ENCODE results near the gene SSNA1.

SSNA1 gene, protein sequence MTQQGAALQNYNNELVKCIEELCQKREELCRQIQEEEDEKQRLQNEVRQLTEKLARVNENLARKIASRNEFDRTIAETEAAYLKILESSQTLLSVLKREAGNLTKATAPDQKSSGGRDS

DNA sequence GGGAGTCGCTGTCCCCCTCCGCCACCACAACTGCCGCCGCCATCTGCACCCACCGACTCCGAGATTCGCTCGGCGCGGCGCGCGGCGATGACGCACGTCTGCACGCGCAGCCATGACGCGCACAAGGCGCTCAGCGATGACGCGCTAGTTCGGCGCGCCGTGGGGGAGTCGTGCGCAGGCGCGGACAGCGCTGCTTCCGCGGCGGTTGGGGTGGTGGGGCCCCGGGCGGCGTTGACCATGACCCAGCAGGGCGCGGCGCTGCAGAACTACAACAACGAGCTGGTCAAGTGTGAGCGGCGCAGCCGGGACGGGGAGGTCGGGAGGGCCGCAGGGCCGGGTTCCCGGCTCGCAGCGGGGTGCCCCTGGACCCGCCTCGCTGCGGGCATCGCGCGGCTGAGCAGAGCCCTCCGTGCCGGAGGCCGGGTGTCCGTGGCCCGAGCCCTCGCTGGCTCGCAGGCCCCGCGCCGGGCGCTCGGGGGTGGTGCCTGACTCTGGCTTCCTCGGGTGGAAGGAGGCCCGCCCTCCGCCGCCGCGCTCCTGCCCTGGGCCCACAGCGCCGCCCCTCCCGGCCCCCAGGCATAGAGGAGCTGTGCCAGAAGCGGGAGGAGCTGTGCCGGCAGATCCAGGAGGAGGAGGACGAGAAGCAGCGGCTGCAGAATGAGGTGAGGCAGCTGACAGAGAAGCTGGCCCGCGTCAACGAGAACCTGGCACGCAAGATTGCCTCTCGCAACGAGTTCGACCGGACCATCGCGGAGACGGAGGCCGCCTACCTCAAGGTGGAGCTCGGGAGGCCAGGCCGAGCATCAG lies at the start of gene SSNA1, which contains the start of gene ANAPC2:
TSS of gene SSNA1 (plus strand) at position 187 of the 807 bp plus-strand sequence. CDS start at position 238, 51 bp downstream.
TSS of gene ANAPC2 (minus strand) at position 71 of the 807 bp plus-strand sequence. CDS start at position 43, 28 bp downstream.
- peak; percentile 81 to 89 for DNase-seq

DNA sequence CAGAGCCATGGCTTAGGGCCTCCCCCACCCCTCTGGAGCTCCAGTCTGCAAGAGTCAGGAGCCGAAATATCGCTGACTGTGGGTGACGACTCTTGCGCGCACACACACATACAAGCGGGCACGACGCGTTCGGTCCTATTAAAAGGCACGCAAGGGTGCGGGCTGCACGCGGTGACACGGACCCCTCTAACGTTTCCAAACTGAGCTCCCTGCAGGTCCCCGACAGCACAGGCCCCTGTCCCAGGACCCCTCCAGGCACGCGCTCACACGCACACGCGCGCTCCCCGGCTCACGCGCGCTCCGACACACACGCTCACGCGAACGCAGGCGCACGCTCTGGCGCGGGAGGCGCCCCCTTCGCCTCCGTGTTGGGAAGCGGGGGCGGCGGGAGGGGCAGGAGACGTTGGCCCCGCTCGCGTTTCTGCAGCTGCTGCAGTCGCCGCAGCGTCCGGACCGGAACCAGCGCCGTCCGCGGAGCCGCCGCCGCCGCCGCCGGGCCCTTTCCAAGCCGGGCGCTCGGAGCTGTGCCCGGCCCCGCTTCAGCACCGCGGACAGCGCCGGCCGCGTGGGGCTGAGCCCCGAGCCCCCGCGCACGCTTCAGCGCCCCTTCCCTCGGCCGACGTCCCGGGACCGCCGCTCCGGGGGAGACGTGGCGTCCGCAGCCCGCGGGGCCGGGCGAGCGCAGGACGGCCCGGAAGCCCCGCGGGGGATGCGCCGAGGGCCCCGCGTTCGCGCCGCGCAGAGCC lies 49.6 kb upstream of the SSNA1 start, which contains the start of gene GRIN1:
TSS of gene GRIN1 (plus strand) at position 433 of the 746 bp plus-strand sequence. CDS start 333 bp downstream, outside the sequence.
- DNase-seq, result no peak

DNA sequence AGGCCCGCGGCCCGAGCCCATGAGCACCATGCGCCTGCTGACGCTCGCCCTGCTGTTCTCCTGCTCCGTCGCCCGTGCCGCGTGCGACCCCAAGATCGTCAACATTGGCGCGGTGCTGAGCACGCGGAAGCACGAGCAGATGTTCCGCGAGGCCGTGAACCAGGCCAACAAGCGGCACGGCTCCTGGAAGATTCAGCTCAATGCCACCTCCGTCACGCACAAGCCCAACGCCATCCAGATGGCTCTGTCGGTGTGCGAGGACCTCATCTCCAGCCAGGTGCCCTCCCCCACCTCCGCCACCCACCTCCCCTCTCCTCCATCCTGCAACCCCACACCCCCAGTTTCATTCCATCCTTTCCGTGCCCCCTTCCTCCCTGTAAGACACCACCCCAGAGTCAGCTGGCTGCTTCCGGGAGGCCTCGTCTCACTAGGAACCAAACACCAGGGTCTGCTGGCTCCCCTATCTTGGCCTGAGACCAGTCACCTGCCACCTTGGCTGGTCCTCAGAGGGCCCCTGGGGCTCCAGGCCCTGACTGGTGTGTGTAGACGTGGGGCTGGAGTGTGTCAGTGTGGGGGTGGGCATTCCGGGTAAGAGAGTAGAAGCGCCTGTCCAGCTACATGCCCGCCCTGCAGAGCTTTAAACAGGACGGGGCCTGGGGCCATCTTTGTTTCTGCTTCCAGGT lies 48.9 kb upstream of the SSNA1 start:
- no peak for DNase-seq

DNA sequence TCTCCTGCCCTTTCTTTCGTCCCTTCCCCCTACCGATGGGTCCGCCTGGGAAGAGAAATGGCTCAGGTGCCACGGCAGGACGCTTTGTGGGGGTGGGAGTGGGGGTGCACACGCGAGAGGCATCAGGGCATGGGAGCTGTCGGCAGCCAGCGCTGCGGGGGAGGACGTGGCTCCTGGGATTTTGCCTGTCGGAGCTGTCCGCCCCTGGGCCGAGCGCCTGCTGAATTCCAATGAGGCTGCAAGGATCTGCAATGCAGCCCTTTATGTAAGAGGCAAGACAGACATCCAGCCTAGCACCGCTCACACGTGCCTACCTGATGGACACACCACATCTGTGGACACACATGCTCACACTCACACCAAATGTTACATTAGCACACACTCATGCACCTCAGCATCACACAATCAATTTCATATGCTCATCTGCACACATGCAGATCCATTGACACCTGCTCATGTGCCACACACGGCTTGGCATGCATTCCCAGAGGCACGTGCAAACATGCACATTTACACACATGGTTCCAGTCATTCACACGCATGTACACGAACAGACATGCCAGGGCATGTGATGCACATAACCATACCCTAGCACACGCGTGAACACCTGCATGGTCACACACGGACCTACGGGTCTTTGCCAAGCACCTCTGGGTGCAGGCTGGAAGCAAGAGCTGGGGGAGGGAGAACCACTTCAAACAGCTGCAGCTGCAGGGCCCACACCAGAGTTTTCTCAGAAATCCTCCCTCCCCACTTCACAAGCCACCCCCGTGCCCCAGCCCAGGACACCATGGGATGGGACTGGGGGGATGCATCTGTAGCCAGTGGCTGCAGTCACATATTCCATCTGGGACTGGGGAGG lies 48.1 kb upstream of the SSNA1 start:
- no peak for DNase-seq

DNA sequence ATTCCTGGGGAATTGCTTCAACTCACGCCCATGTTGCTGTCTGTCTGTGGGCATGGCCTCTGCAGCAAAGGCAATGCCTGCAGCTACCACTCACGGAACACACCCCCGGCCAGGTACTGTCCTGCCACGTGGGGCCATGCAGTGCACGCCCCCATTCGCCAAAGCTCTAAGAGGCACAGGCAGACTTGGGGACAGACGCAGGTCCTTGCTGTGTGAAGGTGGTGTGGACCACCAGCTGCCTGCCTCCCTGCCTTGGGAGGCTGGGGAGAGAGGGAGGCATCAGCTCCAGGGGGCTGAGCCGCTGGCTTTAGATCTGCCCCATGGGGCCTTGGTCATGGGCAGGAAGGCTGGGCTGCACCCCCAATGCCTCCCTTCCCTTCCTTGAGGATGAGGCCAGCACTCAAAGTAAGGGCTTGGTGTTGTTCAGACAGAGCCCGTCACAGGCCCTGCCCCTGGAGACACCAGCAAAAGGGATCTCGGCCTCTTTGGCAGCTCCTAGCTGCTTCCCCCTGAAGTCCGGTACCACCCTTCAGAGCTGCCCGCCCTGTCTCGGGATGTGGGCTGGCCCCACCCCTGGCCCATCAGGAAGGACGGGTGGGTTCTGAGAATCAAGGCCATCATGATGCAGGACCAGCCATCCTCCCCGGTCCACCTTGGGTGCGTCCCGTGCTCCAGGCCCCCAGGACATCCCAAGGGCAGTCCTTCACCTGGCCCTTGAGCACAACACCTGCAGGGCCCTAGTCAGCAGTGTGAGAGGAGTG lies 47.2 kb upstream of the SSNA1 start:
- no peak for DNase-seq

DNA sequence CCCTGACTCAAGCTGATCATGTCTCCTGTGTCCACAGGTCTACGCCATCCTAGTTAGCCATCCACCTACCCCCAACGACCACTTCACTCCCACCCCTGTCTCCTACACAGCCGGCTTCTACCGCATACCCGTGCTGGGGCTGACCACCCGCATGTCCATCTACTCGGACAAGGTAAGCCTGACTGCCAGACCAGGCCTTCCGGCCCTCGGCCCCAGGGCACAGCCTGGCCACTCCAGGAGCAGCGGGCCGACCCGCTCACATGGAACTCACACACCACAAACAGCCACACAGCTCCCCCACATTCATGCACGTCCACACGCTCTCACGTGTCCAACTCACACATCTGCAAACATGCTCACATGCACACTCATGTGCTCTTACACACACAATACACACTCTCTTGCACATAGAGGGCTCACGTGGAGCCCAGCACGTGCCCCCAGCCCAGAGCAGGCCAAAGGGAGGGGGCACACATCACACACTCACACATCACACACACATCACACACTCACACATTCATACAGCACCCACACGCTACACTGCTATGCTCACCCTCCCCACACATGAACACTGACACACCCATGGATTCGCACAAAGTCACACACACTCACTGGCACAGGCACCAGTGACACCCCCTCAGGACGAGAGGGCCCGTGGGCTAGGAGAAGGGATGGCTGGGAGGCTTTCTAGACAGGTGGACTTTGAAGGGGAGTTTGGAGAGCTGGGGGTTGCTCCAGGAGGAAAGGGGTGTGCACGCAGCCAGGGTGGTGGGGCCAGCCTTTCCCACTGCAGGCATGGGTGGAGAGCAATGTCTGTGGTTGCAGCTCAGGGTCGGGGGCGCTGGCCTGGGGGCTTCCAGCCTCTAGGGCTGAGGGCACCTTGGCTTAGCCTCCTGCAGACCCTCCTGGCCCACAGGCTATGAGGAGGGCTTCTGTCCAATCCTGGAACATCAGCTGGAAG lies 46.2 kb upstream of the SSNA1 start:
- DNase-seq, result no peak

DNA sequence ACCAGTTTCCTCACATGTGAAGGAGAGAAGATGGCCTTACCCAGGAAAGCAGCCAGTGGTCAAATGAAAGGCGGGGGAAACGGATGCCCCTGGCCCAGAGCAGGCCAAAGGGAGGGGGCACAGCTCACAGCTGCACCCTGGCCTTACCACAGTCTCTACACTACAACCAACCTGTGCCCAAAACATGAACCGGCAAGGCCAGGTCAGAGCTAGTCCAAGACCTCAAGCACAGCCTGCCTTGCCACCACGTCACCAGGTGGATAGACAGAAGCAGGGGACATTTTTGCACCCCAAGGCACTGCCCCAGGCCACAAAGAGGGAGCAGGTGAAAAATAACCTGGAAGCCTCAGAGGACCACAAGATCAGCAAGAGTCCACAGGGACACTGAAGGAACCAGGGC lies 45.0 kb upstream of the SSNA1 start:
- no peak for DNase-seq

DNA sequence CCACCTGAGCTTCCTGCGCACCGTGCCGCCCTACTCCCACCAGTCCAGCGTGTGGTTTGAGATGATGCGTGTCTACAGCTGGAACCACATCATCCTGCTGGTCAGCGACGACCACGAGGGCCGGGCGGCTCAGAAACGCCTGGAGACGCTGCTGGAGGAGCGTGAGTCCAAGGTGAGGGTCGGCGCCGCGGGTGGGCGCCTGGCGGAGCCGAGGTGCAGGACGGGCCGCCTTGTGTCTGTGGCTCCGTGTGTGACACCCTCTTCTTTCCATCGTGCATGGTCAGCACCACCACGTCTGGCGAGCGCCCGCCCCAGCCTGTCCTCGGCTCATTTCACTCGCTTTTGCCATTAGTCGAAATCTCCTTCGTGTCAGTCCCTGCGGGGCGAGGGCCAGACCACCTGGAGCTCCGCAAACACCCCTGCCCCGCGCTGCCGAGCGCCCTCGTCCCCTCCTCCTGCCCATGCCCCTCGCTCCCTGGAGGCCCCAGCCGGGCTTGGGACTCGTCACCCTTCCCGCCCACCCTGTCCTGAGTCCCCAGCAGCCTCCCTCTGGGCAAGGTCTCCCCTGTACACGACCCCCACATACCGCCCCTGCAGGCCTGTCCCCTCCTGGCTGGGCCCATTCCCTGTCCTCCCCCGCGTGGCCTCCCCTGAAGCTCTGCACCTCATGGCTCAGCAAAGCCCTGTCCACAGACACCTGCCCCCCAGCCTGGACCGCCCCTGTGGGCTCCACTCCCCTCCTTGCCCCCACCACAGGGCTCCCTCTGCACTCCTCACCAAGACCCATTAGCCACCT lies 42.5 kb upstream of the SSNA1 start:
- DNase-seq, result no peak

DNA sequence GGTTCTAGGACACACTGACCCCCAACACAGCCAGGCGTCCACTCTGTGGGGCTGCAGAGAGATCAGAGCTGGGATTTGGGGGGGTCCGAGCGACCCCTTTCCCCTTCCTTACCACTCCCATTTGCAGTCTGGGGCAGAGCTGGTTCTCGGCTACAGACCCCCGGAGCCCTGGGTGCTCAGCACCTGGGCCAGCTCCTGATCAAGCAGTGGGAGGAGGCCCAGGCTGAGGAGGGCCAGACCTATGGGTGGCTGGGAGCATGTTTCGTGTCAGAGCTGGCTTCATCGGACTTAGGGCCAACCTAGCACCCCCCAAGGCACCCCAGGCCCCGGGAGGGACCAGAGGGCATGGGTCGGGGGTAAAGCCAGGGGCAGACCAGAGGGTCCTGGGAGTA lies 42.0 kb upstream of the SSNA1 start:
- no peak for DNase-seq

DNA sequence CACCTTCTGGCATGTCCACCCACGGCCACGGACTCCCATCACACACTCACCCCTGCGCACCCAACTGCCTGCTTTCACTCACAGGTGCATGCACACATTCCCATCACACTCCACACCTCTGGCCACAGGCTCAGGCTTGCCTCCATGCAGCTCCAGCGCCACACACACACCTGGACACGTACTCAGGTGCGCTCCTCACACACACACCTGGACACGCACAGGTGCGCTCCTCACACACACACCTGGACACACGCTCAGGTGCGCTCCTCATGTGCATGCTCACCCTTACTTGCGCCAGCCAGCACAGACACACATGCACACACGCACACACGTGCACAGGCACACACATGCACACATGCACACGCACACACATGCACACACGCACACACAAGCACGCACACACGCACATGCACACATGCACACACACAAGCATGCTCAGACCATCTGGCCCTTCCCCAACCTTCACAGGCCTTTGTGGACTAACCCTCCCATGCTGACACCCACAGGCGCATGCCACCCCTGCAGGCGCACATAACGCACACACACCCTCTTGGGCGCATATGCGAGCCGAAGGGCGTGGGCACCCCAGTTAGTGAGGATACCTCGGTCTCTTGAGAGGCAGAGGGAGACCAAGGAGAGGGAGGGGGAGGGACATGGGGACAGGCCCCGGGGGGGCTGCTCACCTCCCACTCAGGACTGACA lies 41.2 kb upstream of the SSNA1 start:
- DNase-seq, result no peak

DNA sequence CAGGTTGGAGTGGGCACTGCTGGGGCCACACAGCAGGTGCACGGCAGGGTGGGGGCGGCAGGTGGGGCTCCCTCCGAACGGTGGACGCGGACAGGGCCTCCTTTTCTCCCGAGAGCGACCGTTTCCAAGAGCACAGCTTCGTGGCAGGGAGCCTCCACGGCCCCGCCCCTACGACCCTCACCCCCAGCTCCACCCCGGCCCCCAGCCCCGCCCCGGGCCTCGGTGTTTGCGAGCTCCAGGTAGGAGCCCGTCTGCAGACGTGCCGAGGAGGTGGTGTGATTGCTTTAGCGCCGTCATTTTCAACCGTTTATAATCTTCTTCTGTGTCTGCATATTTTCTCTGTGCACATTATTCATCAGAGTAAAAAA lies 40.7 kb upstream of the SSNA1 start:
- DNase-seq, result no peak

DNA sequence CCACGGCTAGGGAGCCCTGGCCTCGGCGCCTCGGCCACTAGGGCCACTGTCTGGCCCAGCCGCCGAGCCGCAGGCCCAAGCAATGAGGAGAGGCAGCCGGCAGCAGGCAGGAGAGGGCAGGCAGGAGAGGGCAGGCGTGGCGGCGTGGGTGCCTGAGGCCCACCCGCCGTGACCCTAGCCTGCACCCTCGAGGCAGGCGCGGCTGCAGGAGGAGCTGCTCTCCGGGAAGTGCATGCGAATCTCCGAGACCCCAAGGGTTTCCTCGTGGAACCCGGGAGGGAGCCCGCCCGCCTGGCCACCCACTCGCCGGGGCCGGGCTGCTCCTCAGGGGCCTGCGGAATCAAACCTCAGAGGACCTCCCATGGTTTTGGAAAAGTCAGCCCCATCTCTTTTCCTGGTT lies 40.2 kb upstream of the SSNA1 start:
- no peak for DNase-seq

DNA sequence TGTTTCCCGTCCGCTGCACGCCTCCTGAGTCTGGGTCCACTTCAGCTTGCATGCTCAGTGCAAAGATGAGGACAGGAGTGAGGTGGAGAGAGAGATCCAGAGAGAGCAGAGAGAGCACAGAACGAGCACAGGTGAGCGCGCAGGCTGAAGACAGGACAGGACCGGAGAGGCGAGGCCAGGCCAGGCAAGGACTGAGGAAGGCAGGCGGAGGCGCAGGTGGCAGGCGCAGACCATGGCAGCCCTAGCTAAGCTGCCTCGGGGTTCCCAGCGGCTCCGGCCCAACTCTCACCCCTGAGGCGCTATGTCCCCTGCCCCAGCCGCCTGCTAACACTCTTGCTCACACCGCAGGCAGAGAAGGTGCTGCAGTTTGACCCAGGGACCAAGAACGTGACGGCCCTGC lies 39.8 kb upstream of the SSNA1 start:
- DNase-seq, result no peak

DNA sequence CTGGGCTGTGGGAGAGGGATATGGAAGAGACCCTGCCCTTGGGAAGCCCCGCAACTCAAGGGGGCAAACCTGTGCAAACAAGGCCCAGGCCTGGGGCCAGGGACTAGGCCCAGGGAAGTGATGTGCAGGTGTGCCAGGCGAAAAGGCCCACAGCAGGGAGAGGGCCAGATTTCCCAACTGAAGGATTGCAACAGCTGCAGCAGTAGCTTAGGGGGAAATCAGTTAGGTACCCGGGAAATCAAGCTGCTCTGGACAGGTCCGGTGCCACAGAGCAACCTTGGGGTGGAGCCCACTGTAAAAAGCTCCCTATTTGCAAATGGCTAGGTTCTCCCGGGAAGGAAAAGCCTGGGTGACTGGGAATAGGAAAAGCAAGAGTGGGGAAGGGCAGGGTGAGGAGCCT lies 39.1 kb upstream of the SSNA1 start:
- DNase-seq, result no peak

DNA sequence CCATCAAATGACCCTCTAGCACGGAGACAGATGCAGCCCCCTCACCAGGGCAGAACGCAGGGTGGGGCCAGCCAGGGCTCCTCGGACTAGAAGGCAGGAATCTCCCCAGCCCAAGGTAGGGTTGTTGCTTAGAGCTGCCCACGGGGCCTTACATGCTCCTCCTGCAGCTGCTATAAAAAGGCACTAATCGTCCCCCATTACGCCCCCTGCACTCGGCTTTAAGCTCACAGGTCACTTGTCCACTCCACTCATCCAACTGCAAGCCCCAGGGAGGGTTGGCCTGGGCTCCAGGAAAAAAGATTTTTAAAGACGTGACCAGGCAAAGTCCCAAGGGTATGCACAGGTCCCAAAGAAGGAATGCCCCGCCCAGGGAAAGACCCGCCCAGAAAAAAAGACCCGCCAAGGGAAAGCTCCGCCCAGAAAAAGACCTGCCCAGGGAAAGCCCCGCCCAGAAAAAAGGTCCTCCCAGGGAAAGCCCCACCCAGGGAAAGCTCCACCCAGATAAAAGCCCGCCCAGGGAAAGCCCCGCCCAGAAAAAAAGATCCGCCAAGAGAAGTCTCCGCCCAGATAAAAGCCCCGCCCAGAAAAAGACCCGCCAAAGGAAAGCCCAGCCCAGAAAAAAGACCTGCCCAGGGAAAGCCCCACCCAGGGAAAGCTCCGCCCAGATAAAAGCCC lies 38.4 kb upstream of the SSNA1 start:
- no peak for DNase-seq

DNA sequence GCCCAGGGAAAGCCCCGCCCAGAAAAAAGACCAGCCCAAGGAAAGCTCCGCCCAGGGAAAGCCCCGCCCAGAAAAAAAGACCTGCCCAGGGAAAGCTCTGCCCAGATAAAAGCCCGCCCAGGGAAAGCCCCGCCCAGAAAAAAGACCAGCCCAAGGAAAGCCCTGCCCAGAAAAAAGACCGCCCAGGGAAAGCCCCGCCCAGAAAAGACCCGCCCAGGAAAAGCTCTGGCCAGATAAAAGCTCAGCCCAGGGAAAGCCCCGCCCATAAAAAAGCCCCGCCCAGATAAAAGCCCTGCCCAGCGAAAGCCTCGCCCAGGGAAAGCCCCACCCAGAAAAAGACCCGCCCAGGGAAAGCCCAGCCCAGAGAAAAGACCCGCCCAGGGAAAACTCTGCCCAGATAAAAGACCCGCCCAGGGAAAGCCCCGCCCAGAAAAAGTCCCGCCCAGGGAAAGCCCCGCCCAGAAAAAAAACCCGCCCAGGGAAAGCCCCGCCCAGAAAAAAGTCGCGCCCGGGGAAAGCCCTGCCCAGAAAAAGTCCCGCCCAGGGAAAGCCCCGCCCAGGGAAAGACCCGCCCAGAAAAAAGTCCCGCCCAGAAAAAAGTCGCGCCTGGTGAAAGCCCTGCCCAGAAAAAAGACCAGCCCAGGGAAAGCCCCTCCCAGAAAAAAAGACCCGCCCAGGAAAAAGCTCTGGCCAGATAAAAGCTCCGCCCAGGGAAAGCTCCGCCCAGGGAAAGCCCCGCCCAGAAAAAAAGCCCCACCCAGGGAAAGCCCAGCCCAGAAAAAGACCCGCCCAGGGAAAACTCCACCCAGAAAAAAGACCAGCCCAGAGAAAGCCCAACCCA lies 37.6 kb upstream of the SSNA1 start:
- no peak for DNase-seq

DNA sequence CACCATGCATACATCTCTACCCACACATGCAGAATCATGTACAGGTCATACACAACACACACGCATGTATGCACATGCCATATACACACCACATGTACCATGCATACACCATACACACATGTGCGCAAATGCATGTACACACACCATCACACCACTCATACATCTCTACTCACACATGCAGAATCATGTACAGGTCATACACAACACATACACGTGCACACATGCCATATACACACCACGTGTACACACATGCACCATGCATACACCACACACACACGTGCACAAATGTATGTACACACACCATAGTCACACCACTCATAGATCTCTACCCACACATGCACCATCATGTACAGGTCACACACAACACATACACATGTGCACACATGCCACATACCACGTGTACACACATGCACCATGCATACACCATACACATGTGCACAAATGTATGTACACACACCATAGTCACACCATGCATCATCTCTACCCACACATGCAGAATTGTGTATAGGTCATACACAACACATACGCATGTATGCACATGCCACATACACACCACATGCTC lies 35.6 kb upstream of the SSNA1 start:
- no peak for DNase-seq
